Panc1 (cell line): ENCODE results near the gene CD163L1.

ENCODE experiments used
- POLR2AphosphoS5 ChIP-seq: IDR thresholded peaks from 2 replicates; pipeline ENCODE4 v1.6.1; 2012; ENCODE audit warnings: mild to moderate bottlenecking, low read depth, low read length, moderate library complexity
- SIN3A ChIP-seq: IDR thresholded peaks from 2 replicates; pipeline ENCODE4 v1.6.1; 2012; ENCODE audit warnings: low read depth, mild to moderate bottlenecking, low read length, moderate library complexity, borderline replicate concordance; ENCODE audit not compliant: insufficient read depth
- TCF7L2 ChIP-seq: IDR thresholded peaks from 2 replicates; pipeline ENCODE4 v1.6.1; 2011; ENCODE audit warnings: mild to moderate bottlenecking, low read depth, low read length, inconsistent platforms
- TF ChIP-seq, protein P1 (sequence below): fragments of 450-650 bp; IDR thresholded peaks from 2 replicates; pipeline ENCODE4 v1.5.1; 2017; ENCODE audit warnings: mild to moderate bottlenecking

DNA sequence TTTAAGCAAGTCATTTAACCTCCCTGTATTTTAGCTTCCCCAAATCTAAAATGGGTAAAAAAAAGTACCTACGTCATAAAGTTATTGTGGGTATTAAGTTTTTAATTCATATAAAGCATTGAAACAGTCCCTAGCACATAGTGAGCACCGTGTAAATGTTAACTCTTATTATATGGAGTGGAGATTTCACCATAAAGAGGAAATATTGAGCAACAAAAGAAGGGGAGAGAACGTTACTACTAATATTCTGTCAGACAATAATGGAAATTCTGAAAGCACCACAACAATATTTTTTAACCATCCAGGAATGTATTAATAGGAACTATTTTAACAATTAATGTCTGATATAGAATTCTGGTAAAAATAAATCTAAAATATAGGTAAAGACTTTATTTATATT, 7.8 kb upstream of the CD163L1 start:
- no peak for TF ChIP-seq POLR2AphosphoS5
- TF ChIP-seq, protein P1, sequence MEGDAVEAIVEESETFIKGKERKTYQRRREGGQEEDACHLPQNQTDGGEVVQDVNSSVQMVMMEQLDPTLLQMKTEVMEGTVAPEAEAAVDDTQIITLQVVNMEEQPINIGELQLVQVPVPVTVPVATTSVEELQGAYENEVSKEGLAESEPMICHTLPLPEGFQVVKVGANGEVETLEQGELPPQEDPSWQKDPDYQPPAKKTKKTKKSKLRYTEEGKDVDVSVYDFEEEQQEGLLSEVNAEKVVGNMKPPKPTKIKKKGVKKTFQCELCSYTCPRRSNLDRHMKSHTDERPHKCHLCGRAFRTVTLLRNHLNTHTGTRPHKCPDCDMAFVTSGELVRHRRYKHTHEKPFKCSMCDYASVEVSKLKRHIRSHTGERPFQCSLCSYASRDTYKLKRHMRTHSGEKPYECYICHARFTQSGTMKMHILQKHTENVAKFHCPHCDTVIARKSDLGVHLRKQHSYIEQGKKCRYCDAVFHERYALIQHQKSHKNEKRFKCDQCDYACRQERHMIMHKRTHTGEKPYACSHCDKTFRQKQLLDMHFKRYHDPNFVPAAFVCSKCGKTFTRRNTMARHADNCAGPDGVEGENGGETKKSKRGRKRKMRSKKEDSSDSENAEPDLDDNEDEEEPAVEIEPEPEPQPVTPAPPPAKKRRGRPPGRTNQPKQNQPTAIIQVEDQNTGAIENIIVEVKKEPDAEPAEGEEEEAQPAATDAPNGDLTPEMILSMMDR: no peak
- no peak for TF ChIP-seq SIN3A
- TF ChIP-seq TCF7L2: no peak
